Neural cell (in vitro differentiated cells): ENCODE data around the gene FBXL20. TPM values are rescaled to one million over a fixed set of nuclear protein-coding genes. Genes with fewer than 3 reads are reported as not detected.

Experiments used
- H2AFZ ChIP-seq: fragments of 200-600, 300-800 bp; sonication (generic), shearing (Covaris generic); 2 replicates; pipeline ENCODE4 v1.6.0; 2014; ENCODE audit warnings: low read depth, mild to moderate bottlenecking, antibody characterized with exemption, low read length, moderate library complexity
- H3F3A ChIP-seq: fragments of 200-600 bp; shearing (Covaris generic); 2 replicates; pipeline ENCODE4 v1.6.1; 2016; ENCODE audit warnings: mild to moderate bottlenecking, moderate library complexity, mixed read lengths, antibody characterized with exemption, low read length; ENCODE audit not compliant: insufficient read depth, poor library complexity, severe bottlenecking
- H3K27ac ChIP-seq: fragments of 200-600, 300-800 bp; sonication (generic), shearing (Covaris generic); 2 replicates; pipeline ENCODE4 v1.5.1; 2014; ENCODE audit warnings: mild to moderate bottlenecking, low read length, moderate library complexity
- H3K27me3 ChIP-seq: fragments of 300-800, 200-600 bp; sonication (generic), shearing (Covaris generic); 2 replicates; pipeline ENCODE4 v1.6.0; 2014; ENCODE audit warnings: mild to moderate bottlenecking, low read depth, low read length, moderate library complexity; ENCODE audit not compliant: insufficient read depth
- H3K36me3 ChIP-seq: fragments of 300-800, 200-600 bp; sonication (generic), shearing (Covaris generic); 2 replicates; pipeline ENCODE4 v1.5.1; 2014; ENCODE audit warnings: mild to moderate bottlenecking, antibody characterized with exemption, low read length, moderate library complexity; ENCODE audit not compliant: insufficient read depth
- H3K4me2 ChIP-seq: fragments of 300-800, 200-600 bp; sonication (generic), shearing (Covaris generic); 2 replicates; pipeline ENCODE4 v1.6.0; 2014; ENCODE audit warnings: mild to moderate bottlenecking, low read length
- H3K4me3 ChIP-seq: fragments of 300-800, 200-600 bp; sonication (generic), shearing (Covaris generic); 2 replicates; pipeline ENCODE4 v1.5.1; 2014; ENCODE audit warnings: mild to moderate bottlenecking, low read length, moderate library complexity
- H3K79me2 ChIP-seq: fragments of 200-600 bp; shearing (Covaris generic); replicated peaks from 2 replicates; pipeline ENCODE4 v1.6.0; 2014; ENCODE audit warnings: mild to moderate bottlenecking, low read length, moderate library complexity; ENCODE audit not compliant: insufficient read depth
- H3K9ac ChIP-seq: fragments of 300-800, 200-600 bp; sonication (generic), shearing (Covaris generic); 2 replicates; pipeline ENCODE4 v1.6.1; 2016; ENCODE audit warnings: mild to moderate bottlenecking, low read length, mixed read lengths
- H3K9me2 ChIP-seq: fragments of 200-600 bp; shearing (Covaris generic); 2 replicates; pipeline ENCODE4 v1.6.1; 2016; ENCODE audit warnings: mild to moderate bottlenecking, low read length, mixed read lengths; ENCODE audit not compliant: insufficient read depth
- H3K9me3 ChIP-seq: fragments of 200-600, 300-800 bp; sonication (generic), shearing (Covaris generic); 2 replicates; pipeline ENCODE4 v1.6.1; 2016; ENCODE audit warnings: mild to moderate bottlenecking, mixed run types, low read length, moderate library complexity, mixed read lengths
- H4K20me1 ChIP-seq: fragments of 200-600 bp; shearing (Covaris generic); 2 replicates; pipeline ENCODE4 v1.6.1; 2016; ENCODE audit warnings: mild to moderate bottlenecking, mixed run types; ENCODE audit not compliant: insufficient read depth
- CTCF ChIP-seq: fragments of 450-650 bp; IDR thresholded peaks from 2 replicates; pipeline ENCODE4 v1.5.1; 2014; ENCODE audit warnings: antibody characterized with exemption, mild to moderate bottlenecking, moderate library complexity; ENCODE audit not compliant: poor library complexity, severe bottlenecking
- EP300 ChIP-seq: fragments of 450-650 bp; conservative IDR thresholded peaks from 2 replicates; pipeline ENCODE4 v1.6.1; 2014; ENCODE audit warnings: antibody characterized with exemption, mild to moderate bottlenecking, moderate library complexity; ENCODE audit not compliant: poor library complexity, severe bottlenecking
- EZH2 ChIP-seq: fragments of 200-600, 300-800 bp; shearing (Covaris generic), sonication (generic); IDR thresholded peaks from 2 replicates; pipeline ENCODE4 v1.6.1; 2014; ENCODE audit warnings: antibody characterized with exemption, low read length, borderline replicate concordance, mild to moderate bottlenecking; ENCODE audit not compliant: insufficient read depth, poor library complexity, severe bottlenecking
- MXI1 ChIP-seq: fragments of 450-650 bp; conservative IDR thresholded peaks from 2 replicates; pipeline ENCODE4 v1.6.1; 2014; ENCODE audit warnings: antibody characterized with exemption, mild to moderate bottlenecking; ENCODE audit not compliant: poor library complexity, severe bottlenecking
- POLR2AphosphoS5 ChIP-seq: IDR thresholded peaks from 2 replicates; pipeline ENCODE4 v1.6.1; 2012
- RAD21 ChIP-seq: fragments of 450-650 bp; conservative IDR thresholded peaks from 2 replicates; pipeline ENCODE4 v1.6.1; 2014; ENCODE audit warnings: antibody characterized with exemption, mild to moderate bottlenecking, moderate library complexity
- REST ChIP-seq: IDR thresholded peaks from 2 replicates; pipeline ENCODE4 v1.6.1; 2012; ENCODE audit warnings: borderline replicate concordance
- SMC3 ChIP-seq: fragments of 450-650 bp; conservative IDR thresholded peaks from 2 replicates; pipeline ENCODE4 v1.6.1; 2014; ENCODE audit warnings: antibody characterized with exemption, mild to moderate bottlenecking, moderate library complexity; ENCODE audit not compliant: poor library complexity
- TAF1 ChIP-seq: IDR thresholded peaks from 2 replicates; pipeline ENCODE4 v1.6.1; 2012; ENCODE audit warnings: low read depth
- polyA plus RNA-seq: library from polyadenylated mRNA; depleted of rRNA; stranded (reverse); fragments of >200 nt; gene quantifications from 2 replicates; pipeline ENCODE4 v1.2.3, GENCODE V29; 2014

The FBXL20 gene
- polyA plus RNA-seq, 1 donor from 2014 or later: 12.0 TPM

- no peak overlapping the region for H3K4me2 ChIP-seq
- TF ChIP-seq EP300 (no peak), REST (no peak), CTCF (no peak), SMC3 (no peak), RAD21 (no peak), TAF1 (no peak), MXI1 (no peak), POLR2AphosphoS5 (no peak), EZH2 (no peak)
- H3K9ac ChIP-seq: no peak overlapping the region
- no peaks in the 10 kb centered on the region for H4K20me1 ChIP-seq
- H3K9me2 ChIP-seq: no peaks in the 10 kb centered on the region
- H3K9me3 ChIP-seq: no peaks in the 10 kb centered on the region
- no peaks in the 10 kb centered on the region for H3K36me3 ChIP-seq
- H3K27ac ChIP-seq: no peak overlapping the region
- no peak overlapping the region for H3K4me3 ChIP-seq
- H3K79me2 ChIP-seq: no peaks in the 10 kb centered on the region
- no peak overlapping the region for H2AFZ ChIP-seq
- peaks cover 22% of the 10 kb centered on the region for H3K27me3 ChIP-seq
- no peaks in the 10 kb centered on the region for H3F3A ChIP-seq
Measured at GRCh38 chr17:39219647-39220154, 181.7 kb downstream of the FBXL20 start.

- H3K36me3 ChIP-seq: no peaks in the 10 kb centered on the region
- TF ChIP-seq CTCF (no peak), TAF1 (no peak)
- H3K9ac ChIP-seq: no peak overlapping the region
- H3F3A ChIP-seq: no peaks in the 10 kb centered on the region
- H3K4me2 ChIP-seq: no peak overlapping the region
- no peak overlapping the region for H2AFZ ChIP-seq
- no peaks in the 10 kb centered on the region for H3K9me3 ChIP-seq
- H3K9me2 ChIP-seq: no peaks in the 10 kb centered on the region
- no peaks in the 10 kb centered on the region for H3K79me2 ChIP-seq
- H3K4me3 ChIP-seq: no peak overlapping the region
- H3K27me3 ChIP-seq: peaks cover 14% of the 10 kb centered on the region
- no peak overlapping the region for H3K27ac ChIP-seq
- H4K20me1 ChIP-seq: no peaks in the 10 kb centered on the region
Measured at GRCh38 chr17:39218906-39219305, 182.5 kb downstream of the FBXL20 start.
